Upper lobe of left lung (tissue), 4 donors: Measurements from ENCODE around the gene DLL4.

ENCODE experiments used
- EP300 ChIP-seq, 4 donors: sonication (generic); formaldehyde crosslinking; IDR thresholded peaks; one replicate each; pipeline ENCODE4 v1.5.1; 2017; ENCODE audit warnings: antibody characterized with exemption in 4 of 4, control low read depth in 2 of 4
- POLR2A ChIP-seq, 4 donors: fragments of 450-650 bp; IDR thresholded peaks; one replicate each; pipeline ENCODE4 v1.5.1; 2016 to 2017; ENCODE audit warnings: antibody characterized with exemption in 4 of 4, mild to moderate bottlenecking in 2 of 4
- POLR2AphosphoS5 ChIP-seq, 2 donors: sonication (generic); formaldehyde crosslinking; IDR thresholded peaks; one replicate each; pipeline ENCODE4 v1.5.1; 2017; ENCODE audit warnings: antibody characterized with exemption in 2 of 2
- TF ChIP-seq, protein P1 (sequence below), 6 experiments: fragments of 450-650 bp in 4 of 6; fragments of 200-600 bp in 2 of 6; sonication (generic) in 2 of 6; IDR thresholded peaks; one replicate each; pipeline ENCODE4 v1.5.1; 2016 to 2019; ENCODE audit warnings: antibody characterized with exemption in 6 of 6

DNA sequence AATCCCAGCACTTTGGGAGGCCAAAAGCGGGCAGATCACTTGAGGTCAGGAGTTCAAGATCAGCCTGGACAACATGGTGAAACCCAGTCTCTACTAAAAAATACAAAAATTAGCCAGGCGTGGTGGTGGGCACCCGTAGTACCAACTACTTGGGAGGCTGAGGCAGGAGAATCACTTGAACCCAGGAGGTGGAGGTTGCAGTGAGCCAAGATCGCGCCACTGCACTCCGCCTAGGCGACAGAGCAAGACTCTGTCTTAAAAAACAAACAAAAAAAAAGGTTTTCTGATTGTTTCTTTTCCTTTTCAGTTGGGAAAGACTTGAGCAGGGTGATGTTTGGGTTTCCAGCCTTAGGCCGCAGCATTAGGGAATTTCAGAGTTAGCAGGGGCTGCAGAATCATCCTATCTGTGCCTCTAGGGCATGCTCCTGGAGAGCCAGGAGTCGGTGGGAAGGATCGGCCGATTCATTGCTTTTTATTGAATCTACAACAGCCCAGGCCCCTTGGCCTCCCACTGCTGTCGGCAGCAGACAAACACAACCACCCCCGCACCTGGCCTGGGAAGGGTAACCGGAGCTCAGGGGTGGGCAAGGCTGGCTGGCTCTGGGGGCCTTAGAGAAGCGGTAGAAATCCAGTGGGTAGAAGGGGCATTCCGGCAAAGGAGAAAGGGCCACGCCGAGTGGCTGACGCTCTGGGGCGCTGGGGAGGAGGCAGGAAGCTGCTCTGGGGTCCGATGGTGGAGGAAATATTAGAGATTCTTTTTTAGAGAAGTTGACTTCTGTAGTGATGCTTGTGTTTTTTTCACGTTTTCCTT is 30.4 kb downstream of the DLL4 start:
- TF ChIP-seq POLR2A (IDR thresholded peaks at IDR 0.05) (no peak), POLR2AphosphoS5 (IDR thresholded peaks at IDR 0.05) (no peak), EP300 (IDR thresholded peaks at IDR 0.05) (no peak)
- TF ChIP-seq, protein P1, sequence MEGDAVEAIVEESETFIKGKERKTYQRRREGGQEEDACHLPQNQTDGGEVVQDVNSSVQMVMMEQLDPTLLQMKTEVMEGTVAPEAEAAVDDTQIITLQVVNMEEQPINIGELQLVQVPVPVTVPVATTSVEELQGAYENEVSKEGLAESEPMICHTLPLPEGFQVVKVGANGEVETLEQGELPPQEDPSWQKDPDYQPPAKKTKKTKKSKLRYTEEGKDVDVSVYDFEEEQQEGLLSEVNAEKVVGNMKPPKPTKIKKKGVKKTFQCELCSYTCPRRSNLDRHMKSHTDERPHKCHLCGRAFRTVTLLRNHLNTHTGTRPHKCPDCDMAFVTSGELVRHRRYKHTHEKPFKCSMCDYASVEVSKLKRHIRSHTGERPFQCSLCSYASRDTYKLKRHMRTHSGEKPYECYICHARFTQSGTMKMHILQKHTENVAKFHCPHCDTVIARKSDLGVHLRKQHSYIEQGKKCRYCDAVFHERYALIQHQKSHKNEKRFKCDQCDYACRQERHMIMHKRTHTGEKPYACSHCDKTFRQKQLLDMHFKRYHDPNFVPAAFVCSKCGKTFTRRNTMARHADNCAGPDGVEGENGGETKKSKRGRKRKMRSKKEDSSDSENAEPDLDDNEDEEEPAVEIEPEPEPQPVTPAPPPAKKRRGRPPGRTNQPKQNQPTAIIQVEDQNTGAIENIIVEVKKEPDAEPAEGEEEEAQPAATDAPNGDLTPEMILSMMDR (IDR thresholded peaks at IDR 0.05) = no peak
